AG04449 (cell line): ENCODE measurements around the gene CXCR6.
A peak's percentile ranks its signal among the peaks of the same experiment; 100 is the strongest.

Experiments
- CTCF ChIA-PET: fragments of 350-600 bp; formaldehyde crosslinking; extraction: SDS; loops from one replicate; lab custom pipeline; 2021; ENCODE audit warnings: antibody characterized with exemption; lab: Yijun Ruan, JAX
- POLR2A ChIA-PET: fragments of 400-600, 350-600 bp; formaldehyde crosslinking; extraction: SDS; loops from one replicate; lab custom pipeline; 2020; ENCODE audit warnings: antibody characterized with exemption, inconsistent platforms; lab: Yijun Ruan, JAX
- DNase-seq: peaks from one replicate; pipeline ENCODE4 v3.0.0-alpha.2; 2010; ENCODE audit warnings: low read depth, low spot score
- H3K4me3 ChIP-seq: 2 replicates; pipeline ENCODE4 v1.5.1; 2011; ENCODE audit warnings: low read depth, mild to moderate bottlenecking, control low read depth, low read length
- CTCF ChIP-seq: IDR thresholded peaks from one replicate; pipeline ENCODE4 v1.5.1; 2011; ENCODE audit warnings: mild to moderate bottlenecking, moderate library complexity, low read length, control low read depth, inconsistent platforms; ENCODE audit not compliant: insufficient read depth; ENCODE audit errors: missing control alignments

The CXCR6 gene

GRCh38 chr3:45906681-45907407, 36.4 kb upstream of the CXCR6 start:
- ChIA-PET CTCF (interaction anchor here (0.8 to 6.5 kb wide), 17 partner anchors 11 to 396 kb away, joined by 3 to 57 read pairs (median 4); partner anchors contain the start of gene CXCR6), POLR2A (no interaction called here)
- no peak overlapping the region for H3K4me3 ChIP-seq
- peak; percentile 28 for DNase-seq
- peak; percentile 75 for TF ChIP-seq CTCF

GRCh38 chr3:45907769-45908705, 35.2 kb upstream of the CXCR6 start:
- ChIA-PET POLR2A (interaction anchor here (0.7 kb wide), 1 partner anchor 27 kb away, joined by 3 read pairs; no protein-coding TSS in a partner anchor), CTCF (interaction anchor here (0.7 to 6.5 kb wide), 21 partner anchors 9 to 871 kb away, joined by 3 to 57 read pairs (median 4); no protein-coding TSS in a partner anchor)
- H3K4me3 ChIP-seq: no peak overlapping the region
- DNase-seq: peak; percentile 24
- TF ChIP-seq CTCF: no peak

GRCh38 chr3:45908761-45909160, 34.5 kb upstream of the CXCR6 start:
- POLR2A ChIA-PET: no interaction called here

GRCh38 chr3:45909542-45909941, 33.7 kb upstream of the CXCR6 start:
- CTCF ChIA-PET: interaction anchor here (0.6 to 6.5 kb wide), 6 partner anchors 10 to 170 kb away, joined by 3 to 57 read pairs (median 20); no protein-coding TSS in a partner anchor

More at GRCh38 chr3:45908761-45909160, 34.5 kb upstream of the CXCR6 start:
- no peak overlapping the region for H3K4me3 ChIP-seq
- DNase-seq: no peak
- CTCF ChIA-PET: interaction anchor here (0.6 to 6.5 kb wide), 9 partner anchors 9 to 872 kb away, joined by 3 to 57 read pairs (median 5); no protein-coding TSS in a partner anchor
- TF ChIP-seq CTCF: no peak

GRCh38 chr3:45910892-45911291, 32.4 kb upstream of the CXCR6 start:
- CTCF ChIA-PET: interaction anchor here (1.0 to 5.4 kb wide), 3 partner anchors 19 to 168 kb away, joined by 4 to 47 read pairs (median 35); no protein-coding TSS in a partner anchor
- no peak overlapping the region for H3K4me3 ChIP-seq
- DNase-seq: no peak
- no peak for TF ChIP-seq CTCF
- POLR2A ChIA-PET: no interaction called here

More at GRCh38 chr3:45909542-45909941, 33.7 kb upstream of the CXCR6 start:
- no peak overlapping the region for H3K4me3 ChIP-seq
- DNase-seq: no peak
- TF ChIP-seq CTCF: no peak
- POLR2A ChIA-PET: no interaction called here
